Transverse colon (tissue), 4 donors: ENCODE data around the gene MYO1A. TPM values are rescaled to one million over a fixed set of nuclear protein-coding genes. Genes with fewer than 3 reads are reported as not detected.

Experiments
- DNase-seq: peaks from one replicate; pipeline ENCODE4 v3.0.0-alpha.2; 2019
- H3K27ac ChIP-seq, 4 donors: fragments of 200-600 bp; sonication (generic); 2 replicates each; pipeline ENCODE4 v1.5.1; 2016 to 2018; ENCODE audit warnings: inconsistent platforms in 4 of 4
- H3K27me3 ChIP-seq: fragments of 200-600 bp; sonication (generic); 2 replicates; pipeline ENCODE4 v1.5.1; 2017; ENCODE audit warnings: inconsistent platforms
- H3K36me3 ChIP-seq, 4 donors: fragments of 200-600 bp; sonication (generic); 2 replicates each; pipeline ENCODE4 v1.5.1; 2017 to 2019; ENCODE audit warnings: inconsistent platforms in 4 of 4
- H3K4me1 ChIP-seq, 4 donors: fragments of 200-600 bp; sonication (generic); 2 replicates each; pipeline ENCODE4 v1.5.1; 2017 to 2020; ENCODE audit warnings: inconsistent platforms in 4 of 4
- H3K4me3 ChIP-seq, 4 donors: fragments of 200-600 bp; sonication (generic); 1 replicate in 1 of 4; 2 replicates in 3 of 4; pipeline versions ENCODE4 v1.5.1 to v1.6.1; 2017 to 2019; ENCODE audit warnings: inconsistent platforms in 4 of 4
- H3K9me3 ChIP-seq, 2 donors: fragments of 200-600 bp; sonication (generic); 2 replicates each; pipeline ENCODE4 v1.5.1; 2017 to 2019; ENCODE audit warnings: inconsistent platforms in 2 of 2
- EP300 ChIP-seq: sonication (generic); formaldehyde crosslinking; IDR thresholded peaks from one replicate; pipeline ENCODE4 v1.6.1; 2017; ENCODE audit warnings: antibody characterized with exemption, low read depth
- POLR2A ChIP-seq: fragments of 450-650 bp; IDR thresholded peaks from one replicate; pipeline ENCODE4 v1.6.1; 2016; ENCODE audit warnings: antibody characterized with exemption, mild to moderate bottlenecking, moderate library complexity
- POLR2AphosphoS5 ChIP-seq, 3 donors: sonication (generic); formaldehyde crosslinking; IDR thresholded peaks; one replicate each; pipeline ENCODE4 v1.6.1; 2016; ENCODE audit warnings: antibody characterized with exemption in 3 of 3
- WGBS, 2 donors: methylation state at CpG; one replicate each; pipeline ENCODE4 v1.1.5; 2018; ENCODE audit warnings: low coverage in 1 of 2; 5-methylcytosine and 5-hydroxymethylcytosine counted together
- in situ Hi-C, 4 donors: fragments of 200-750 bp; cut with MboI; loops; one replicate each; pipeline versions ENCODE4 v1.15.0 to v1.15.1; 2017; ENCODE audit warnings: low sequenced_read_pairs in 3 of 4, low pct_ligation_motif_present in 1 of 4, low pct_unique_long_range_greater_than_20kb in 1 of 4
- intact Hi-C: fragments of 100-400 bp; cut with DNase I; formaldehyde crosslinking; loops from one replicate; pipeline ENCODE4 v1.15.1; 2023; ENCODE audit warnings: low total_unique reads
- total RNA-seq, 4 donors: library from RNA; depleted of rRNA; stranded (reverse); fragments of >200 nt; gene quantifications; one replicate each; pipeline ENCODE4 v1.1.0, GENCODE V29; 2016
- TF ChIP-seq, protein P1 (sequence below), 5 experiments: fragments of 200-600 bp in 3 of 5; fragments of 450-650 bp in 2 of 5; sonication (generic) in 3 of 5; IDR thresholded peaks; 1 replicate in 2 of 5; 2 replicates in 3 of 5; pipeline ENCODE4 v1.5.1; 2016 to 2017; ENCODE audit warnings: antibody characterized with exemption in 5 of 5, inconsistent platforms in 3 of 5, mild to moderate bottlenecking in 2 of 5, moderate library complexity in 1 of 5

MYO1A gene
- total RNA-seq, 4 donors from 2014 or later, result 118 to 234 (median 184) TPM

GRCh38 chr12:57005980-57006808 lies 43.7 kb downstream of the MYO1A start, which contains the start of gene ZBTB39:
ZBTB39 (minus strand) TSS chr12:57006546; CDS start chr12:57004917, 1,629 bp downstream.
- Histone ChIP-seq H3K4me3 (peak within 1 kb of the TSS; percentile 72 to 100 (median 82)), H3K9me3 (no peaks in the 10 kb centered on the region), H3K36me3 (peaks cover 0 to 9% (median 4%) of the 10 kb centered on the region in 4 donors), H3K27ac (peak within 1 kb of the TSS; percentile 82 to 89 (median 86)), H3K4me1 (peaks cover 14 to 41% (median 32%) of the 10 kb centered on the region in 4 donors), H3K27me3 (no peaks in the 10 kb centered on the region)
- 0% methylated on average over 48 of the region's 94 CpGs; no CpG with 5 or more reads in 1 of the 2 donors for WGBS, 2 donors
- in situ Hi-C loops, result loop anchor here in 2 of 4 donors (10.0 kb wide), 2 partner anchors 49 to 59 kb away; partner anchors contain the start of gene MYO1A (in 1 of the 2)
- intact Hi-C loops, result loop anchor here (2.0 to 10.0 kb wide), 2 partner anchors 57 to 179 kb away; no protein-coding TSS in a partner anchor
- TF ChIP-seq, protein P1, sequence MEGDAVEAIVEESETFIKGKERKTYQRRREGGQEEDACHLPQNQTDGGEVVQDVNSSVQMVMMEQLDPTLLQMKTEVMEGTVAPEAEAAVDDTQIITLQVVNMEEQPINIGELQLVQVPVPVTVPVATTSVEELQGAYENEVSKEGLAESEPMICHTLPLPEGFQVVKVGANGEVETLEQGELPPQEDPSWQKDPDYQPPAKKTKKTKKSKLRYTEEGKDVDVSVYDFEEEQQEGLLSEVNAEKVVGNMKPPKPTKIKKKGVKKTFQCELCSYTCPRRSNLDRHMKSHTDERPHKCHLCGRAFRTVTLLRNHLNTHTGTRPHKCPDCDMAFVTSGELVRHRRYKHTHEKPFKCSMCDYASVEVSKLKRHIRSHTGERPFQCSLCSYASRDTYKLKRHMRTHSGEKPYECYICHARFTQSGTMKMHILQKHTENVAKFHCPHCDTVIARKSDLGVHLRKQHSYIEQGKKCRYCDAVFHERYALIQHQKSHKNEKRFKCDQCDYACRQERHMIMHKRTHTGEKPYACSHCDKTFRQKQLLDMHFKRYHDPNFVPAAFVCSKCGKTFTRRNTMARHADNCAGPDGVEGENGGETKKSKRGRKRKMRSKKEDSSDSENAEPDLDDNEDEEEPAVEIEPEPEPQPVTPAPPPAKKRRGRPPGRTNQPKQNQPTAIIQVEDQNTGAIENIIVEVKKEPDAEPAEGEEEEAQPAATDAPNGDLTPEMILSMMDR (IDR thresholded peaks at IDR 0.05), result peak; percentile 31 to 51 (median 34)
- TF ChIP-seq POLR2A (no peak), EP300 (no peak), POLR2AphosphoS5 (IDR thresholded peaks at IDR 0.05) (no peak)
- DNase-seq, result peak; percentile 65

GRCh38 chr12:57004651-57005050 lies 45.3 kb downstream of the MYO1A start:
- Histone ChIP-seq H3K4me1 (peaks cover 14 to 46% (median 33%) of the 10 kb centered on the region in 4 donors), H3K4me3 (no peak overlapping the region)
- intact Hi-C loops, result loop anchor here (10.0 kb wide), 1 partner anchor 180 kb away; no protein-coding TSS in a partner anchor

GRCh38 chr12:57003395-57003794 lies 46.5 kb downstream of the MYO1A start:
- intact Hi-C loops, result loop anchor here (10.0 kb wide), 1 partner anchor 181 kb away; no protein-coding TSS in a partner anchor
- H3K9me3 ChIP-seq, result no peaks in the 10 kb centered on the region
- no peak overlapping the region for H3K4me3 ChIP-seq
- in situ Hi-C loops, result loop anchor here in 2 of 4 donors (10.0 kb wide), 2 partner anchors 51 to 61 kb away; partner anchors contain the start of gene MYO1A (in 1 of the 2)
- TF ChIP-seq POLR2A (no peak), POLR2AphosphoS5 (IDR thresholded peaks at IDR 0.05) (no peak), EP300 (no peak)
- TF ChIP-seq, protein P1 (IDR thresholded peaks at IDR 0.05), result no peak
- H3K36me3 ChIP-seq, result peaks cover 0 to 9% (median 4%) of the 10 kb centered on the region in 4 donors
- no peaks in the 10 kb centered on the region for H3K27me3 ChIP-seq
- 92% methylated on average over 13 of the region's 13 CpGs; no CpG with 5 or more reads in 1 of the 2 donors for WGBS, 2 donors
- peaks cover 11 to 42% (median 29%) of the 10 kb centered on the region in 4 donors for H3K4me1 ChIP-seq
- DNase-seq, result no peak
- no peak overlapping the region for H3K27ac ChIP-seq

More at GRCh38 chr12:57004651-57005050, 45.3 kb downstream of the MYO1A start:
- in situ Hi-C loops, result loop anchor here in 2 of 4 donors (10.0 kb wide), 2 partner anchors 50 to 60 kb away; partner anchors contain the start of gene MYO1A (in 1 of the 2)
- Histone ChIP-seq H3K9me3 (no peaks in the 10 kb centered on the region), H3K27ac (no peak overlapping the region), H3K27me3 (no peaks in the 10 kb centered on the region), H3K36me3 (peaks cover 0 to 9% (median 4%) of the 10 kb centered on the region in 4 donors)
- no peak for DNase-seq
- no peak for TF ChIP-seq POLR2AphosphoS5 (IDR thresholded peaks at IDR 0.05)
- TF ChIP-seq, protein P1 (IDR thresholded peaks at IDR 0.05), result no peak
- no peak for TF ChIP-seq EP300
- no peak for TF ChIP-seq POLR2A
- WGBS, 2 donors, result 50 to 90% methylated on average over 1 to 6 of the region's 6 CpGs

- Histone ChIP-seq H3K9me3 (no peaks in the 10 kb centered on the region), H3K36me3 (peaks cover 0 to 9% (median 4%) of the 10 kb centered on the region in 4 donors), H3K27ac (no peak overlapping the region), H3K27me3 (no peaks in the 10 kb centered on the region), H3K4me1 (peaks cover 6 to 32% (median 20%) of the 10 kb centered on the region in 4 donors), H3K4me3 (no peak overlapping the region)
- peak; percentile 80 for DNase-seq
- no peak for TF ChIP-seq EP300
- no peak for TF ChIP-seq POLR2A
- no peak for TF ChIP-seq POLR2AphosphoS5 (IDR thresholded peaks at IDR 0.05)
- TF ChIP-seq, protein P1 (IDR thresholded peaks at IDR 0.05), result peak; percentile 67 to 80 (median 71)
- WGBS, 2 donors, result 17 to 25% methylated on average over 5 to 13 of the region's 13 CpGs
- in situ Hi-C loops, result loop anchor here in 2 of 4 donors (10.0 kb wide), 2 partner anchors 53 to 63 kb away; partner anchors contain the start of gene MYO1A (in 1 of the 2)
- intact Hi-C loops, result loop anchor here (10.0 kb wide), 1 partner anchor 183 kb away; no protein-coding TSS in a partner anchor
Measured at GRCh38 chr12:57001448-57001906, 48.5 kb downstream of the MYO1A start.
